Measurements from ENCODE around the gene CMSS1.

GRCh38 chr3:99836681-99837080 is 19.0 kb downstream of the CMSS1 start:
- TF ChIP-seq CTCF (IDR thresholded peaks at IDR 0.05) (no peak), MAZ (IDR thresholded peaks at IDR 0.05; ENCODE audit: borderline replicate concordance, low read depth, low read length) (no peak), POLR2AphosphoS2 (conservative IDR thresholded peaks at IDR 0.05; ENCODE audit: low read length) (no peak), MAX (IDR thresholded peaks at IDR 0.05) (no peak), POLR2A (IDR thresholded peaks at IDR 0.05; ENCODE audit: low read length) (no peak), ZFP36 (IDR thresholded peaks at IDR 0.05; ENCODE audit: borderline replicate concordance, partially characterized antibody) (no peak), CEBPB (IDR thresholded peaks at IDR 0.05) (no peak), ELK1 (IDR thresholded peaks at IDR 0.05; ENCODE audit: low read depth, low read length) (no peak), CHD4 (IDR thresholded peaks at IDR 0.05; ENCODE audit: borderline replicate concordance) (no peak), RNF2 (IDR thresholded peaks at IDR 0.05; ENCODE audit: borderline replicate concordance, low read depth) (no peak), JUN (IDR thresholded peaks at IDR 0.05) (no peak), SREBF2 (IDR thresholded peaks at IDR 0.05) (no peak), FOSL2 (IDR thresholded peaks at IDR 0.05) (no peak), FOSL2 (CRISPR knock-in tag; IDR thresholded peaks at IDR 0.05) (no peak), BHLHE40 (IDR thresholded peaks at IDR 0.05; ENCODE audit: low read depth, low read length) (no peak)

Measured in A549 (cell line).